CD4-positive, alpha-beta T cell (primary cell): ENCODE measurements around the gene SYNJ1. TPM values are rescaled to one million over a fixed set of nuclear protein-coding genes. Genes with fewer than 3 reads are reported as not detected.
"Not testable (repeated sequence)": the region's sequence is repeated elsewhere in the genome, so short reads cannot be mapped to it uniquely, and the experiment has no call there.

Source experiments
- ATAC-seq: fragments of 200-7000 bp; cut with Tn5 transposase; one replicate; pipeline ENCODE4 v1.10.0; 2022; ENCODE audit warnings: mild to moderate bottlenecking; ENCODE audit not compliant: poor library complexity
- CTCF ChIA-PET: fragments of 350-600 bp; sonication (Branson Sonifier 250); formaldehyde crosslinking; loops from one replicate; lab custom pipeline; 2021; ENCODE audit warnings: antibody characterized with exemption, inconsistent platforms; lab: Charles Lee
- POLR2A ChIA-PET: fragments of 350-600 bp; sonication (Branson Sonifier 250); formaldehyde crosslinking; loops from one replicate; lab custom pipeline; 2021; ENCODE audit warnings: antibody characterized with exemption, inconsistent platforms; lab: Charles Lee
- DNase-seq, 14 experiments: peaks; one replicate each; pipeline ENCODE4 v3.0.0-alpha.2; 2013 to 2020; ENCODE audit warnings: mixed read lengths in 2 of 14
- H3K27ac ChIP-seq, 2 donors: one replicate each; pipeline versions ENCODE4 v1.5.1 to v1.7.0; 2013; ENCODE audit warnings: low read length in 2 of 2, low read depth in 1 of 2, mild to moderate bottlenecking in 1 of 2
- H3K27me3 ChIP-seq, 2 experiments: 1 replicate in 1 of 2; 2 replicates in 1 of 2; pipeline versions ENCODE4 v1.6.1 to v1.7.0; 2013; ENCODE audit warnings: low read length in 2 of 2, control low read depth in 1 of 2, mild to moderate bottlenecking in 1 of 2, moderate library complexity in 1 of 2; ENCODE audit not compliant: insufficient read depth in 2 of 2, control insufficient read depth in 1 of 2
- H3K36me3 ChIP-seq: one replicate; pipeline ENCODE4 v1.6.1; 2013; ENCODE audit warnings: low read length, control low read depth; ENCODE audit not compliant: insufficient read depth
- H3K4me1 ChIP-seq: one replicate; pipeline ENCODE4 v1.6.1; 2013; ENCODE audit warnings: low read length, control low read depth; ENCODE audit not compliant: insufficient read depth
- H3K4me3 ChIP-seq: one replicate; pipeline ENCODE4 v1.5.1; 2013; ENCODE audit warnings: mild to moderate bottlenecking, low read length, moderate library complexity
- H3K9me3 ChIP-seq, 2 experiments: 1 replicate in 1 of 2; 2 replicates in 1 of 2; pipeline versions ENCODE4 v1.6.1 to v1.7.0; 2013; ENCODE audit warnings: low read length in 2 of 2, mild to moderate bottlenecking in 2 of 2, control low read depth in 1 of 2, moderate library complexity in 1 of 2; ENCODE audit not compliant: control insufficient read depth in 1 of 2, insufficient read depth in 1 of 2
- H3K27ac Mint-ChIP-seq: one replicate; pipeline ENCODE4 v1.8.0; 2020; ENCODE audit warnings: mixed read lengths
- H3K27me3 Mint-ChIP-seq: one replicate; pipeline ENCODE4 v1.8.0; 2021; ENCODE audit warnings: mixed read lengths
- H3K36me3 Mint-ChIP-seq: one replicate; pipeline ENCODE4 v1.8.0; 2021; ENCODE audit warnings: low read depth, mixed read lengths
- H3K4me1 Mint-ChIP-seq: one replicate; pipeline ENCODE4 v1.8.0; 2021; ENCODE audit warnings: low read depth, mixed read lengths
- H3K4me3 Mint-ChIP-seq: one replicate; pipeline ENCODE4 v1.8.0; 2020; ENCODE audit warnings: mild to moderate bottlenecking, mixed read lengths
- H3K9me3 Mint-ChIP-seq: one replicate; pipeline ENCODE4 v1.8.0; 2020; ENCODE audit warnings: mixed read lengths
- CTCF ChIP-seq: fragments of 200-600 bp; IDR thresholded peaks from one replicate; pipeline ENCODE4 v1.8.0; 2022; ENCODE audit warnings: antibody characterized with exemption, mild to moderate bottlenecking
- intact Hi-C, 2 experiments: fragments of 100-400 bp; cut with DNase I in 1 of 2; cut with micrococcal nuclease in 1 of 2; formaldehyde crosslinking; loops; one replicate each; pipeline versions ENCODE4 v1.15.1 to v1.9.0; 2023 to 2025; cut with DNase I, micrococcal nuclease
- polyA plus RNA-seq, 2 donors: library from polyadenylated mRNA; unstranded; fragments of 120-200 nt; gene quantifications; one replicate each; pipeline ENCODE4 v1.2.1, GENCODE V29; 2013
- total RNA-seq, 174 experiments: library from RNA in 2 of 174; stranded (reverse) in 2 of 174; gene quantifications; one replicate each; pipeline ENCODE4 v1.2.3 and lab custom pipeline; 2021 to 2026

SYNJ1 gene
- total RNA-seq (10 to 100 TPM; 14.3 to 15.6 TPM), total RNA-seq (lab: John Stamatoyannopoulos, UW) (9.5 to 76.6 (median 28.1) reads per million in 172 experiments)
- polyA plus RNA-seq (2013, experiment 1 of 2), result 12.0 TPM
- polyA plus RNA-seq (2013, experiment 2 of 2), result 15.1 TPM

- ChIA-PET POLR2A (interaction anchor here (0.8 to 2.9 kb wide), 18 partner anchors 8 to 995 kb away, joined by 3 to 60 read pairs (median 4); partner anchors contain the start of genes CFAP298, GART, PAXBP1 and SON), CTCF (interaction anchor here (1.2 to 1.9 kb wide), 3 partner anchors 44 to 469 kb away, joined by 3 to 9 read pairs (median 4); partner anchors contain the start of gene PAXBP1)
- Mint-ChIP-seq H3K4me3 (peak within 1 kb of the TSS; percentile 97), H3K4me1 (peaks cover 75% of the 10 kb centered on the region), H3K9me3 (peaks cover 2% of the 10 kb centered on the region), H3K27ac (peak within 1 kb of the TSS; percentile 90), H3K36me3 (peaks cover 42% of the 10 kb centered on the region), H3K27me3 (no peaks in the 10 kb centered on the region)
- Histone ChIP-seq H3K27me3 (no peaks in the 10 kb centered on the region), H3K27ac (peak within 1 kb of the TSS; percentile 72 to 81), H3K4me1 (peaks cover 27% of the 10 kb centered on the region), H3K4me3 (peak within 1 kb of the TSS; percentile 95), H3K36me3 (no peaks in the 10 kb centered on the region), H3K9me3 (no peaks in the 10 kb centered on the region)
- ATAC-seq (peak; percentile 85), DNase-seq (peak; percentile 85 to 97 (median 92))
- intact Hi-C loops, result loop anchor here (1.0 to 5.0 kb wide), 8 partner anchors 44 to 915 kb away; partner anchors contain the start of genes CFAP298 (in 1 of the 2), GART (in 1 of the 2), ITSN1 (in 1 of the 2) and PAXBP1 (in 1 of the 2)
- TF ChIP-seq CTCF, result no peak
Measured at GRCh38 chr21:32727687-32728455, at the start of gene SYNJ1. Gene SYNJ1 (minus strand): TSS chr21:32728013. CDS start chr21:32726895, 1,118 bp downstream.

GRCh38 chr21:32777269-32777668 lies 49.5 kb upstream of the SYNJ1 start:
- no peak for TF ChIP-seq CTCF
- ChIA-PET CTCF (no interaction called here), POLR2A (interaction anchor here (0.7 kb wide), 1 partner anchor 154 kb away, joined by 3 read pairs; no protein-coding TSS in a partner anchor)
- H3K27me3 ChIP-seq, result no peaks in the 10 kb centered on the region
- no peaks in the 10 kb centered on the region for H3K9me3 ChIP-seq
- H3K27me3 Mint-ChIP-seq, result no peaks in the 10 kb centered on the region
- no peak overlapping the region for H3K4me3 ChIP-seq
- H3K4me1 ChIP-seq, result peaks cover 14% of the 10 kb centered on the region
- ATAC-seq (no peak), DNase-seq (no peak)
- H3K27ac Mint-ChIP-seq, result no peak overlapping the region
- H3K36me3 ChIP-seq, result peaks cover 2% of the 10 kb centered on the region
- no peak overlapping the region for H3K4me3 Mint-ChIP-seq
- intact Hi-C loops, result loop anchor here in 1 of 2 experiments (10.0 kb wide), 1 partner anchor 48 kb away; no protein-coding TSS in a partner anchor
- H3K27ac ChIP-seq, result no peak overlapping the region
- no peaks in the 10 kb centered on the region for H3K9me3 Mint-ChIP-seq
- H3K4me1 Mint-ChIP-seq, result peaks cover 9% of the 10 kb centered on the region
- peaks cover 6% of the 10 kb centered on the region for H3K36me3 Mint-ChIP-seq

GRCh38 chr21:32776743-32777142 lies 48.9 kb upstream of the SYNJ1 start:
- H3K27ac ChIP-seq, result no peak overlapping the region
- H3K36me3 ChIP-seq, result peaks cover 2% of the 10 kb centered on the region
- Mint-ChIP-seq H3K9me3 (peaks cover under 1% of the 10 kb centered on the region), H3K27ac (no peak overlapping the region), H3K36me3 (peaks cover 11% of the 10 kb centered on the region), H3K4me3 (no peak overlapping the region), H3K27me3 (peaks cover 2% of the 10 kb centered on the region), H3K4me1 (peaks cover 13% of the 10 kb centered on the region)
- ChIA-PET CTCF (no interaction called here), POLR2A (no interaction called here)
- TF ChIP-seq CTCF, result no peak
- DNase-seq, result no peak
- no peaks in the 10 kb centered on the region for H3K9me3 ChIP-seq
- ATAC-seq, result no peak
- no peaks in the 10 kb centered on the region for H3K27me3 ChIP-seq
- H3K4me3 ChIP-seq, result no peak overlapping the region
- H3K4me1 ChIP-seq, result peaks cover 14% of the 10 kb centered on the region
- intact Hi-C loops, result loop anchor here in 1 of 2 experiments (10.0 kb wide), 1 partner anchor 48 kb away; no protein-coding TSS in a partner anchor

GRCh38 chr21:32773048-32773344 lies 45.2 kb upstream of the SYNJ1 start:
- H3K9me3 ChIP-seq, result not testable (repeated sequence)
- H3K27ac ChIP-seq, result peak overlapping the region in 1 of 2 donors; percentile 7

More at GRCh38 chr21:32773048-32773344, 45.2 kb upstream of the SYNJ1 start:
- DNase-seq, H3K36me3 ChIP-seq, H3K27me3 ChIP-seq, H3K27me3 Mint-ChIP-seq, ATAC-seq, H3K9me3 Mint-ChIP-seq: not testable (repeated sequence)
- intact Hi-C loops, result loop anchor here (2.0 to 10.0 kb wide), 7 partner anchors 46 to 704 kb away; partner anchors contain the start of genes CFAP298 (in 2 of the 2), SYNJ1 (in 1 of the 2), TMEM50B (in 1 of the 2) and URB1 (in 1 of the 2)
- ChIA-PET POLR2A (interaction anchor here (0.8 to 2.3 kb wide), 4 partner anchors 50 to 770 kb away, joined by 3 to 25 read pairs (median 10); partner anchors contain the start of genes GART, SON and TMEM50B), CTCF (interaction anchor here (0.9 kb wide), 1 partner anchor 53 kb away, joined by 3 read pairs; no protein-coding TSS in a partner anchor)
- H3K36me3 Mint-ChIP-seq, result peaks cover 40% of the 10 kb centered on the region
- H3K27ac Mint-ChIP-seq, result peak overlapping the region; percentile 93
- peaks cover 25% of the 10 kb centered on the region for H3K4me1 ChIP-seq
- H3K4me3 Mint-ChIP-seq, result peak overlapping the region; percentile 96
- peak overlapping the region; percentile 84 for H3K4me3 ChIP-seq
- H3K4me1 Mint-ChIP-seq, result peaks cover 48% of the 10 kb centered on the region
